ENCODE measurements around the gene AMER3.
A peak's percentile ranks its signal among the peaks of the same experiment; 100 is the strongest.

Gene AMER3

DNA sequence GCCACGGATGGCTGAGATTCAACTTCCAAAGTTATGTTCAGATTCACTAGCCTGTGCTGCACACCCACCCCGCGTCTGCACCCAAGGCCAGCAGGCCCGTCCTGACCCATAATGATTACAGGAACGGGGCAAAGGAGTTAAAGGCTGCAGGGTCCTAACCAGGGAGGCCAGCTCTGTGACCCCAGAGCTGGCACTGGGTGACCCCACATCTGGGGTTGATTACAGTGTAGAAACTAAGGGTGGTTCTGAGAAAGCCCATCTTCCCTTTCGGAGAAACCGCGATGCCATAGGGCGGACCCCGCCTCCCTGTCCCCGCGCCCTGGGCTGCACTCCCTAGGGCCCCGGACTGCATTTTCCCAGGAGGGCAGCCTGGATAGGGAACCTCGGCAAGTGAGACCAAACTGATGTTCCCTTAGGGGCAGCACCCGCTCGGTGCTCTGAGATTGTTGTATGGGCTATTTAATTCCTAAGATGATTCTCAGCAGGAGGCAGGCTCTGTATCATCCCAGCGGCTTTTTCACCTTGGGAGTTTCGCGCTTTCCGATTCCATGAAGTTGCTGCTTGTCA lies 28.6 kb upstream of the AMER3 start:
- H3K4me1 ChIP-seq (ENCODE audit: insufficient read depth, poor library complexity, severe bottlenecking): peaks cover 10% of the 10 kb centered on the region
- no peak for DNase-seq (ENCODE audit: low spot score)
- no peaks in the 10 kb centered on the region for H3K9me3 ChIP-seq (ENCODE audit: severe bottlenecking)
- TF ChIP-seq, protein P1, sequence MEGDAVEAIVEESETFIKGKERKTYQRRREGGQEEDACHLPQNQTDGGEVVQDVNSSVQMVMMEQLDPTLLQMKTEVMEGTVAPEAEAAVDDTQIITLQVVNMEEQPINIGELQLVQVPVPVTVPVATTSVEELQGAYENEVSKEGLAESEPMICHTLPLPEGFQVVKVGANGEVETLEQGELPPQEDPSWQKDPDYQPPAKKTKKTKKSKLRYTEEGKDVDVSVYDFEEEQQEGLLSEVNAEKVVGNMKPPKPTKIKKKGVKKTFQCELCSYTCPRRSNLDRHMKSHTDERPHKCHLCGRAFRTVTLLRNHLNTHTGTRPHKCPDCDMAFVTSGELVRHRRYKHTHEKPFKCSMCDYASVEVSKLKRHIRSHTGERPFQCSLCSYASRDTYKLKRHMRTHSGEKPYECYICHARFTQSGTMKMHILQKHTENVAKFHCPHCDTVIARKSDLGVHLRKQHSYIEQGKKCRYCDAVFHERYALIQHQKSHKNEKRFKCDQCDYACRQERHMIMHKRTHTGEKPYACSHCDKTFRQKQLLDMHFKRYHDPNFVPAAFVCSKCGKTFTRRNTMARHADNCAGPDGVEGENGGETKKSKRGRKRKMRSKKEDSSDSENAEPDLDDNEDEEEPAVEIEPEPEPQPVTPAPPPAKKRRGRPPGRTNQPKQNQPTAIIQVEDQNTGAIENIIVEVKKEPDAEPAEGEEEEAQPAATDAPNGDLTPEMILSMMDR (IDR thresholded peaks at IDR 0.05; ENCODE audit: poor library complexity, severe bottlenecking): no peak
- H3K27me3 ChIP-seq (ENCODE audit: insufficient read depth, poor library complexity, severe bottlenecking): no peaks in the 10 kb centered on the region
- ATAC-seq (ENCODE audit: low read depth): peak; percentile 4; the same call in 1 of the 3 replicates
- H3K27ac ChIP-seq (ENCODE audit: poor library complexity, severe bottlenecking): no peak overlapping the region
- H3K4me3 ChIP-seq (ENCODE audit: severe bottlenecking): peak overlapping the region; percentile 39
- H3K36me3 ChIP-seq (ENCODE audit: low read depth): no peaks in the 10 kb centered on the region

DNA sequence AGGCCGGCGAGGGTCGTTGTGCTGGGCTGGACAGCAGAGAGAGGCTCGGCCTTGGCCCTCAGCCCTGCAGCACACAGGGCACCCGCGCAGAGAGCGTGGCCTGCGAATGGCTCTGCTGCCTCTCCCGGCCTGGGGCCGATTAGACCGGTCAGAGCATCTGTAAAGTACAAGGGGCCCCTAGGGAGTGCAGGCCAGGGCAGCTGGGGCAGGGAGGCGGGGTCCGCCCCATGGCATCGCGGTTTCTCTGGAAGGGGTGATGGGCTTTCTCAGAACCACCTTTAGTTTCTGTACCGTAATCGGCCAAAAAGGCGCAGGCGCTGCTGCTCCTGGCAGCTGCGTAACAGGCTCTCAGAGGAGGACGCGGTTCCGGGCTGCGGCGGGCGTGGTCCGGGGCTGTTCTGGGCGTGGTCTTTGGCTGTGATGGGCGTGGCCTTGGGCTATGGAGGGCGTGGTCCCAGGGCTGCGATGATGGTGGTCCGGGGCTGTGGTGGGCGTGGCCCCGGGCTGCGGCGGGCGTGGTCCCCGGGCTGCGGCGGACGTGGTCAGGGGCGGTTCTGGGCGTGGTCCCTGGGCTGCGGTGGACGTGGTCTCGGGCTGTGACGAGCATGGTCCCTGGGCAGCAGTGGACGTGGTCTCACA lies 27.9 kb upstream of the AMER3 start:
- ATAC-seq (ENCODE audit: low read depth) (peak; percentile 87), DNase-seq (ENCODE audit: low spot score) (no peak)
- Histone ChIP-seq H3K4me3 (ENCODE audit: severe bottlenecking) (peak overlapping the region; percentile 39), H3K36me3 (ENCODE audit: low read depth) (no peaks in the 10 kb centered on the region), H3K4me1 (ENCODE audit: insufficient read depth, poor library complexity, severe bottlenecking) (peaks cover 10% of the 10 kb centered on the region), H3K27me3 (ENCODE audit: insufficient read depth, poor library complexity, severe bottlenecking) (no peaks in the 10 kb centered on the region), H3K27ac (ENCODE audit: poor library complexity, severe bottlenecking) (no peak overlapping the region), H3K9me3 (ENCODE audit: severe bottlenecking) (no peaks in the 10 kb centered on the region)
- TF ChIP-seq, protein P1 (IDR thresholded peaks at IDR 0.05; ENCODE audit: poor library complexity, severe bottlenecking): no peak

DNA sequence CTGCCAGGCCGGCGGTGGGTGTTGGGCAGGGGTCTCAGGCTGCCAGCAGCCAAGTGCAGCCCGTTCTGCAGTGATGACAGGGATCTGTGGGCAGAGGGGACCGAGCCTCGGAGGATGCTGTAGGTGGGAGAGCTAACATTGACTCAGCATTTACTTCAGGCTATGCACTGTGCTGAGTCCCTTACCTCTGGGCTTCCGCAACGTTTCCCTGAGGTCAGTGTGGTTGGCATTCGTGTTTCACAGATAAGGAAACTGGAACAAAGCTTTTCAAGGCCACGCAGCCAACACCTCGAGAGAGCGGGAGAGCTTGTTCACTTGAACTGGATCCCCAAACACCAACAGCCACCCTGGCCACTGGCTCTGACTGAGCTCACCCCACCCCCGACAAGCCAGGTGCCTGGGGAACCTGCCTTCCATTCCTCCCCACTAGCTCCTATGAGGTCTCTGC lies 27.3 kb upstream of the AMER3 start:
- Histone ChIP-seq H3K4me3 (ENCODE audit: severe bottlenecking) (peak overlapping the region; percentile 39), H3K36me3 (ENCODE audit: low read depth) (no peaks in the 10 kb centered on the region), H3K4me1 (ENCODE audit: insufficient read depth, poor library complexity, severe bottlenecking) (peaks cover 10% of the 10 kb centered on the region), H3K9me3 (ENCODE audit: severe bottlenecking) (no peaks in the 10 kb centered on the region), H3K27me3 (ENCODE audit: insufficient read depth, poor library complexity, severe bottlenecking) (no peaks in the 10 kb centered on the region), H3K27ac (ENCODE audit: poor library complexity, severe bottlenecking) (no peak overlapping the region)
- ATAC-seq (ENCODE audit: low read depth) (peak; percentile 29), DNase-seq (ENCODE audit: low spot score) (no peak)
- TF ChIP-seq, protein P1 (IDR thresholded peaks at IDR 0.05; ENCODE audit: poor library complexity, severe bottlenecking): no peak

DNA sequence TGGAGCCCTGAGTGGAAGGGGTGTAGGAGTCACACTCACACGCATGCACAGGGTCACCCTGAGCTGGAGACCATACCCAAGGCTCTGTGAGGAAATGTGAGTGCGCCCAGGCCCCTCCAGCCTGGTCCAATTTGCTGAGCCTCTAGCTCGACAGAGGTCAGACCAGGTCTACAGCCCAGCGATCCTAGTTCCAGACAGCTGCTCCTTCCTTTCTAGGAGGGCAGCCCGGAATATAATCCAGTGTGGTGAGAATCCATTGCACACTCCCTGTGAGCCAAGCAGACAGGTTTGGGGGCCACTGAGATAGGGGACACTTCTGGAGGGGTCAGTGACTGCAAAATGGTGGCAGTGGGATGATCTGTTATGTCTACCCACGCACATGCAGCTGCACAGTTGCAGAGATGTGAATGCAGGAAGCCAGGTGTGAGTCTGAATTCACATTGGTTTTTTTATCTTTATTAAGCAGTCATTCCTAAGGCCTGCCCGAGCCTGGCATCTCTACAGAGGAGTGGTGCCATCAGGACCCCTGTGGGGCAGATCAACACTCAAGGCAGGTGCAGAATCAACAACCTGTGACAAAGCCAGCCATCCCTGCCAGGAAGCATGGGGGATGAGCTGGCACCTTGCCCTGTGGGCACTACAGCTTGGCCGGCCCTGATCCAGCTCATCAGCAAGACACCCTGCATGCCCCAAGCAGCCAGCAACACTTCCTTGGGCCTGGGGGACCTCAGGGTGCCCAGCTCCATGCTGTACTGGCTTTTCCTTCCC lies 26.6 kb upstream of the AMER3 start, which contains the start of gene GPR148:
GPR148 (plus strand) TSS at position 522 of the 768 bp plus-strand sequence; CDS start at position 604, 82 bp downstream.
- TF ChIP-seq, protein P1 (IDR thresholded peaks at IDR 0.05; ENCODE audit: poor library complexity, severe bottlenecking): no peak
- DNase-seq (ENCODE audit: low spot score) (no peak), ATAC-seq (ENCODE audit: low read depth) (no peak)
- no peaks in the 10 kb centered on the region for H3K9me3 ChIP-seq (ENCODE audit: severe bottlenecking)
- H3K27ac ChIP-seq (ENCODE audit: poor library complexity, severe bottlenecking): no peak within 1 kb of the TSS
- H3K27me3 ChIP-seq (ENCODE audit: insufficient read depth, poor library complexity, severe bottlenecking): no peaks in the 10 kb centered on the region
- H3K4me3 ChIP-seq (ENCODE audit: severe bottlenecking): no peak within 1 kb of the TSS
- peaks cover 10% of the 10 kb centered on the region for H3K4me1 ChIP-seq (ENCODE audit: insufficient read depth, poor library complexity, severe bottlenecking)
- H3K36me3 ChIP-seq (ENCODE audit: low read depth): no peaks in the 10 kb centered on the region

Data from RWPE2 (cell line).